Mucosa of rectum (tissue), 2 donors: ENCODE data around the gene GPATCH2L.

Experiments used
- H3K27ac ChIP-seq, 2 donors: one replicate each; pipeline ENCODE4 v1.7.0; 2013; ENCODE audit warnings: inconsistent platforms in 2 of 2, low read depth in 2 of 2, low read length in 2 of 2
- H3K27me3 ChIP-seq, 2 donors: one replicate each; pipeline ENCODE4 v1.7.0; 2013; ENCODE audit warnings: low read length in 2 of 2; ENCODE audit not compliant: control insufficient read depth in 2 of 2, insufficient read depth in 2 of 2
- H3K36me3 ChIP-seq, 2 donors: one replicate each; pipeline ENCODE4 v1.7.0; 2013; ENCODE audit warnings: low read length in 2 of 2; ENCODE audit not compliant: control insufficient read depth in 2 of 2, insufficient read depth in 2 of 2
- H3K4me1 ChIP-seq, 2 donors: one replicate each; pipeline ENCODE4 v1.7.0; 2013; ENCODE audit warnings: low read length in 2 of 2, mild to moderate bottlenecking in 1 of 2; ENCODE audit not compliant: control insufficient read depth in 2 of 2, insufficient read depth in 2 of 2
- H3K4me3 ChIP-seq, 2 donors: one replicate each; pipeline ENCODE4 v1.7.0; 2013; ENCODE audit warnings: low read length in 2 of 2
- H3K9ac ChIP-seq, 2 donors: one replicate each; pipeline ENCODE4 v1.7.0; 2013; ENCODE audit warnings: low read length in 2 of 2, low read depth in 1 of 2, mild to moderate bottlenecking in 1 of 2
- H3K9me3 ChIP-seq, 2 donors: one replicate each; pipeline ENCODE4 v1.7.0; 2013; ENCODE audit warnings: low read length in 2 of 2; ENCODE audit not compliant: control insufficient read depth in 2 of 2
- donor health status: healthy.
- donor health status: Normal muscosa, but diverticular disease.

GPATCH2L gene

GRCh38 chr14:76121089-76121748 lies 30.5 kb upstream of the GPATCH2L start:
- Histone ChIP-seq H3K4me1 (no peaks in the 10 kb centered on the region), H3K9ac (no peak overlapping the region), H3K36me3 (no peaks in the 10 kb centered on the region), H3K4me3 (no peak overlapping the region), H3K9me3 (no peaks in the 10 kb centered on the region), H3K27ac (no peak overlapping the region), H3K27me3 (no peaks in the 10 kb centered on the region)

- no peaks in the 10 kb centered on the region for H3K36me3 ChIP-seq
- no peaks in the 10 kb centered on the region for H3K4me1 ChIP-seq
- no peaks in the 10 kb centered on the region for H3K27me3 ChIP-seq
- H3K4me3 ChIP-seq = no peak overlapping the region
- no peaks in the 10 kb centered on the region for H3K9me3 ChIP-seq
- H3K27ac ChIP-seq = no peak overlapping the region
- no peak overlapping the region for H3K9ac ChIP-seq
Observed at GRCh38 chr14:76123426-76124225, 28.1 kb upstream of the GPATCH2L start.

- no peak overlapping the region for H3K9ac ChIP-seq
- no peaks in the 10 kb centered on the region for H3K9me3 ChIP-seq
- H3K27ac ChIP-seq = no peak overlapping the region
- no peak overlapping the region for H3K4me3 ChIP-seq
- H3K36me3 ChIP-seq = no peaks in the 10 kb centered on the region
- no peaks in the 10 kb centered on the region for H3K4me1 ChIP-seq
- no peaks in the 10 kb centered on the region for H3K27me3 ChIP-seq
Observed at GRCh38 chr14:76125511-76125910, 26.2 kb upstream of the GPATCH2L start.

- no peaks in the 10 kb centered on the region for H3K4me1 ChIP-seq
- H3K9ac ChIP-seq = no peak overlapping the region
- H3K9me3 ChIP-seq = no peaks in the 10 kb centered on the region
- H3K36me3 ChIP-seq = no peaks in the 10 kb centered on the region
- no peaks in the 10 kb centered on the region for H3K27me3 ChIP-seq
- H3K4me3 ChIP-seq = no peak overlapping the region
- H3K27ac ChIP-seq = no peak overlapping the region
Observed at GRCh38 chr14:76126076-76126475, 25.6 kb upstream of the GPATCH2L start.

DNA sequence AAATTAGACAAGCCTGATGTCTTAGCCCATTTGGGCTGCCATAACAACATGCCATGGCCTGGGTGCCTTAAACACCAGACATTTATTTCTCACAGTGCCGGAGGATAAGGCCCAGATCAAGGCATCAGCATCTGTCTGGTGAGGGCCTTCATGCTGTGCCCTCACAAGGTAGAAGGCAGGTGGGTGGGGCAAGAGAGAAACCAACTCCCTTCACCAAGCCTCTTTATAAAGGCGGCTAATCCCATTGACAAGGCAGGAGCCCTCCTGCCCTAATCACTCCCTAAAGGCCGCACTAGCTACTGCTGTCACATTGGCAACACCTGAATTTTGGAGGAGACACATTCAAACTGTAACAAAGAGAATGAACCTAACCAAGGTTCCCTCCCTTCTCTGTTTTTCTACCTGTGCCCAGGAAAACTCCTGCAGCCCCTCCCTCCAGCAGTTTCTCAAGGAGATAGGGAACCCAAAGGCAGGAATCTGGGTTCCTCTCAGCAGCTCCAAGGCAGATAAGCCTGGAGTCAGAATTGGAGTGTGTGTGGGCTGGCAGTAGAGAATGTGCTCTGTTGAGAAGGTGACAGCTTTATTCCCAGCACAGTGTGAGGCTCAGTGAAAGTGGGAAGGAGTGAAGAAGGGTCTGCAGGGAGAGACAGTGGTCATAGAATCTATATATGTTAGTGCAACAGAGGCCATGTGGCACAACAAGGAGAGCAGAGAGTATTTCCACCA lies 21.7 kb upstream of the GPATCH2L start:
- Histone ChIP-seq H3K27me3 (peaks cover 0 to 8% of the 10 kb centered on the region in 2 donors), H3K9me3 (no peaks in the 10 kb centered on the region), H3K27ac (no peak overlapping the region), H3K4me1 (no peaks in the 10 kb centered on the region), H3K9ac (no peak overlapping the region), H3K4me3 (no peak overlapping the region), H3K36me3 (no peaks in the 10 kb centered on the region)

DNA sequence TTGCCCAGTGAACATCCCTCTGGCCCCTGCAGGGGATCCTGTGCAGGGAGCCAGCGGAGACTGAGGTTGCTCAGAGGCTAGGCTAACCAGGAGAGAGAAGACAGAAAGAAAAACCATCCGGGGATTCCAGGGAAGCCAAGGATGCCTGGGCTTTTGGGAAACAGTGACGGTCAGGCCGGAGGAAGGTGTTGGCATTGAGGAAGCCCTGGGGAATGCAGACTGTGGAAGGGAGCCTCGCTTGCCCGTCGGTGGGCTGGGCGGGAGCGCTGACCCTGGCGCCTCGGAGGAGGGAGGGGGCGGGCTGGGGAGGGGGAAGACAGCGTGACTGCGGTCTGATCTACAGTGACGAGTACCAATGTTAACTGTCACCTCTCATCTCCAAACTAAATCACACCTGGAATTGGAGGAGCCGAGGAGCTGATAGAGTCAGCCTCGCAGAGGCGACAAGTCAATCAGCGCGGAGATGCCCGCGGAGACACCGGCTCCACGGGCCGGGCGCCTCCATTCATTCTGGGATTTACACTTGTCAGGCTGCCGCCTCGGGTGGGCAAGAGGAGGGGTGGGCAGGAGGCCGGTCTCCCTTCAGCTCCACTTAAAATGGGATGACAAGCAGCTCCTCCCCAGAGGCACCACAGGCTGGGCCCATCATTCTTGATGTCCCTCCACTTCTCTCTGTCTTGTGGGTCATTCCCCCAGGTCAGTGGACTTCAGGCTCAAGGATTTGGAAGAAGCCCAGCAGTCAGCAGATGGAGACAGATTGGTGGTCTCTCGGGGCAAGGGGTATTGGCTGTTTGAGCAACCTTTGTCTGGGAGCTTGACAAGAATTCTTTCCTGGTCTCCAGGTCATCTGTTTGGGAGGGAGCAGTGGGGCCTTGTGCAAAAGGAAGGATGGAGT lies 20.4 kb upstream of the GPATCH2L start:
- H3K4me3 ChIP-seq = no peak overlapping the region
- no peaks in the 10 kb centered on the region for H3K36me3 ChIP-seq
- no peak overlapping the region for H3K9ac ChIP-seq
- no peaks in the 10 kb centered on the region for H3K4me1 ChIP-seq
- no peak overlapping the region for H3K27ac ChIP-seq
- H3K9me3 ChIP-seq = no peaks in the 10 kb centered on the region
- H3K27me3 ChIP-seq = peaks cover 0 to 10% of the 10 kb centered on the region in 2 donors

- Histone ChIP-seq H3K27me3 (peaks cover 5 to 16% of the 10 kb centered on the region in 2 donors), H3K36me3 (no peaks in the 10 kb centered on the region), H3K4me1 (no peaks in the 10 kb centered on the region), H3K4me3 (no peak overlapping the region), H3K9me3 (no peaks in the 10 kb centered on the region), H3K27ac (no peak overlapping the region), H3K9ac (no peak overlapping the region)
Observed at GRCh38 chr14:76133103-76133502, 18.6 kb upstream of the GPATCH2L start.

GRCh38 chr14:76134231-76134630 lies 17.5 kb upstream of the GPATCH2L start:
- peaks cover 10 to 24% of the 10 kb centered on the region in 2 donors for H3K27me3 ChIP-seq
- H3K9me3 ChIP-seq = no peaks in the 10 kb centered on the region
- H3K4me1 ChIP-seq = no peaks in the 10 kb centered on the region

DNA sequence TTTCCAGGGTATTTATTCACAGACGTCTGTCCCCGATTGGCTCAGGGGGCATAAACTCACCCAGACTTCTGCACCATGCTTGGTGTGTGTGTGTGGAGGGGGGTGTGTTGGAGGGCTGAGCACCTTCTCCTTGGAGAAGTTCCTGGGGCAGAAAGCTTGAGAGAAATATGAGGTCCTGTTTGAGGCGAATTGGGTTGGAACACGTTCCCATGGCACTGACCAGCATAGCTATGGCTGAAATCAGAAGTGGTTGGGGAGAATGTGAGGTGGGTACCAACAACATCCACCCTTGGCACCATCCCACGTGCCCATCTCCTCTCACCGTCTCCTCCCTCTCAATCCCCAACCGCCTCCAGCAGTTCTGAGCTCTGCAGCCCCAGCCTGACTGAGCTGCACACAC lies 16.0 kb upstream of the GPATCH2L start:
- Histone ChIP-seq H3K4me1 (no peaks in the 10 kb centered on the region), H3K27me3 (peaks cover 21 to 32% of the 10 kb centered on the region in 2 donors), H3K4me3 (no peak overlapping the region), H3K9me3 (no peaks in the 10 kb centered on the region), H3K27ac (no peak overlapping the region), H3K9ac (no peak overlapping the region), H3K36me3 (no peaks in the 10 kb centered on the region)

More at GRCh38 chr14:76134231-76134630, 17.5 kb upstream of the GPATCH2L start:
- no peak overlapping the region for H3K9ac ChIP-seq
- no peak overlapping the region for H3K27ac ChIP-seq
- H3K4me3 ChIP-seq = no peak overlapping the region
- no peaks in the 10 kb centered on the region for H3K36me3 ChIP-seq
